NB4 (cell line): ENCODE results near the gene SESTD1.

Experiments used
- MAX ChIP-seq: IDR thresholded peaks from 2 replicates; pipeline ENCODE4 v1.6.1; 2011; ENCODE audit warnings: low read depth, low read length
- POLR2A ChIP-seq: IDR thresholded peaks from 2 replicates; pipeline ENCODE4 v1.6.1; 2011; ENCODE audit warnings: mild to moderate bottlenecking; ENCODE audit not compliant: insufficient read length; ENCODE audit errors: extremely low read depth

GRCh38 chr2:179226961-179227259 is 37.7 kb downstream of the SESTD1 start:
- no peak for TF ChIP-seq POLR2A
- TF ChIP-seq MAX, result no peak
